ENCODE measurements around the gene PWWP2A. TPM values are rescaled to one million over a fixed set of nuclear protein-coding genes. Genes with fewer than 3 reads are reported as not detected.

The PWWP2A gene
- total and polyA plus RNA-seq, 2 of the 8 experiments (the other 6 are each of a cell fraction or from before 2014, with no cell fraction given), result 18.5 to 63.0 TPM

DNA sequence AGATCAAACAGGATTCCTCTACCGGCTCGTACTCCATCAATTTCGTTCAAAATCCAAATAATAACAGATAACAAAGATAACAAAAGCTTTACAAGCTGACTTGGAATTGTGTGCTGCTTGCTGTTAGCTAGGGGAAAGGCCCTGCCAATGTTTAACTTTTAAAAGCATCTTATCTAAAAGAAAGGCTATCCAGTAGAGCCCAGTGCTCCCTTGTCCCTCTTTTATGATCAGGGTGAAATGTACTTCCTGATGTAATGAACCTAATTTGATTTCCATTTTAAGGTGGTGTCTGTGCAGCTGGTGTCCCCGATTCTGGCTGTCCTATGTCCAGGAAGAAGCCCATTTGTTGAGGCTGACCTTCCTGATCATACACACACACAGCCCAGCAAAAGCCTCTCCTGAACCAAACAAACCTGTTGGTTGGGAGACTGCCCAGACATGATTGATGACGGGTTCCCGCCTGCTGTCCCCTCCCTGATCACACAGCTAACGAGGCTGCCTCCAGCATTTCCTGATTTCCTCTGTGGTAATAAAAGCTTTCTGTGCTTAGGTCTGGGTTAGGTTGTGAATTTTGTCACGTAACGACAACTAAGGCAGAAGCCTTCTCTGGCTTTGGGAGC lies 54.1 kb downstream of the PWWP2A start:
- POLR2A ChIA-PET (ENCODE audit: partially characterized antibody), result interaction anchor here (1.5 kb wide), 1 partner anchor 228 kb away, joined by 3 read pairs; no protein-coding TSS in a partner anchor
- no peak overlapping the region for H3K27ac ChIP-seq (ENCODE audit: low read depth, low read length)
- CTCF ChIA-PET (ENCODE audit: partially characterized antibody), result interaction anchor here (0.9 to 8.0 kb wide), 4 partner anchors 15 to 179 kb away, joined by 3 to 52 read pairs (median 4); no protein-coding TSS in a partner anchor
- TF ChIP-seq, protein P1, sequence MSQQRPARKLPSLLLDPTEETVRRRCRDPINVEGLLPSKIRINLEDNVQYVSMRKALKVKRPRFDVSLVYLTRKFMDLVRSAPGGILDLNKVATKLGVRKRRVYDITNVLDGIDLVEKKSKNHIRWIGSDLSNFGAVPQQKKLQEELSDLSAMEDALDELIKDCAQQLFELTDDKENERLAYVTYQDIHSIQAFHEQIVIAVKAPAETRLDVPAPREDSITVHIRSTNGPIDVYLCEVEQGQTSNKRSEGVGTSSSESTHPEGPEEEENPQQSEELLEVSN (IDR thresholded peaks at IDR 0.05), result no peak
- no peak for TF ChIP-seq HDAC6 (IDR thresholded peaks at IDR 0.05; ENCODE audit: low read depth, low read length)
- TF ChIP-seq YY1 (IDR thresholded peaks at IDR 0.05; ENCODE audit: low read depth, low read length), result no peak
- no peak for TF ChIP-seq SIN3A (conservative IDR thresholded peaks at IDR 0.05 in 1 of 2, IDR thresholded peaks at IDR 0.05 in 1 of 2; ENCODE audit: low read depth in 1 of 2, low read length in 2 of 2)
- no peak for TF ChIP-seq ASH2L (IDR thresholded peaks at IDR 0.05; ENCODE audit: low read length)
- TF ChIP-seq, protein P2, sequence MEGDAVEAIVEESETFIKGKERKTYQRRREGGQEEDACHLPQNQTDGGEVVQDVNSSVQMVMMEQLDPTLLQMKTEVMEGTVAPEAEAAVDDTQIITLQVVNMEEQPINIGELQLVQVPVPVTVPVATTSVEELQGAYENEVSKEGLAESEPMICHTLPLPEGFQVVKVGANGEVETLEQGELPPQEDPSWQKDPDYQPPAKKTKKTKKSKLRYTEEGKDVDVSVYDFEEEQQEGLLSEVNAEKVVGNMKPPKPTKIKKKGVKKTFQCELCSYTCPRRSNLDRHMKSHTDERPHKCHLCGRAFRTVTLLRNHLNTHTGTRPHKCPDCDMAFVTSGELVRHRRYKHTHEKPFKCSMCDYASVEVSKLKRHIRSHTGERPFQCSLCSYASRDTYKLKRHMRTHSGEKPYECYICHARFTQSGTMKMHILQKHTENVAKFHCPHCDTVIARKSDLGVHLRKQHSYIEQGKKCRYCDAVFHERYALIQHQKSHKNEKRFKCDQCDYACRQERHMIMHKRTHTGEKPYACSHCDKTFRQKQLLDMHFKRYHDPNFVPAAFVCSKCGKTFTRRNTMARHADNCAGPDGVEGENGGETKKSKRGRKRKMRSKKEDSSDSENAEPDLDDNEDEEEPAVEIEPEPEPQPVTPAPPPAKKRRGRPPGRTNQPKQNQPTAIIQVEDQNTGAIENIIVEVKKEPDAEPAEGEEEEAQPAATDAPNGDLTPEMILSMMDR (IDR thresholded peaks at IDR 0.05; ENCODE audit: control extremely low read depth in 1 of 3, insufficient read depth in 1 of 3, low read depth in 1 of 3, low read length in 3 of 3), result no peak
- no peak for TF ChIP-seq SP1 (IDR thresholded peaks at IDR 0.05; ENCODE audit: low read depth, low read length)
- no peak for TF ChIP-seq CREB1 (IDR thresholded peaks at IDR 0.05)
- no peak for TF ChIP-seq CBX5 (IDR thresholded peaks at IDR 0.05; ENCODE audit: low read depth, low read length)
- no peak for TF ChIP-seq KDM5A (IDR thresholded peaks at IDR 0.05; ENCODE audit: low read length)

More for the DNA sequence above, 54.1 kb downstream of the PWWP2A start:
- H4K8ac ChIP-seq (ENCODE audit: extremely low read depth, insufficient read depth, low read length), result no peak overlapping the region
- H3K4ac ChIP-seq (replicated peaks; ENCODE audit: insufficient read length, low read depth, low read length), result no peak overlapping the region
- H3K56ac ChIP-seq (replicated peaks; ENCODE audit: insufficient read length, low read depth, low read length), result no peak overlapping the region
- no peak overlapping the region; a peak in 1 of 7 replicates for H3K9ac ChIP-seq (replicated peaks in 1 of 4; ENCODE audit: extremely low read depth in 1 of 4, low read depth in 3 of 4, low read length in 3 of 4)
- no peak overlapping the region for H3K18ac ChIP-seq (ENCODE audit: extremely low read depth, low read length)
- no peak overlapping the region for H3K4me2 ChIP-seq (ENCODE audit: insufficient read depth in 1 of 2, low read depth in 2 of 2, low read length in 2 of 2)
- no peaks in the 10 kb centered on the region for H4K20me1 ChIP-seq (replicated peaks in 1 of 2; ENCODE audit: control insufficient read depth in 1 of 2, insufficient read depth in 2 of 2, low read length in 2 of 2)
- H3K14ac ChIP-seq (ENCODE audit: insufficient read length), result no peak overlapping the region
- no peak overlapping the region for H2BK120ac ChIP-seq (replicated peaks; ENCODE audit: low read depth, low read length)
- H3K23me2 ChIP-seq (ENCODE audit: low read depth, low read length), result no peaks in the 10 kb centered on the region
- H3K79me2 ChIP-seq (ENCODE audit: control insufficient read depth in 1 of 2, insufficient read depth in 2 of 2, low read length in 2 of 2), result no peaks in the 10 kb centered on the region
- no peaks in the 10 kb centered on the region for H3K27me3 ChIP-seq (replicated peaks in 1 of 4; ENCODE audit: control insufficient read depth in 3 of 4, extremely low read depth in 1 of 4, insufficient read depth in 3 of 4, low read length in 3 of 4)
- H2AFZ ChIP-seq (ENCODE audit: low read length), result no peak overlapping the region
- no peaks in the 10 kb centered on the region; the same call in 1 of the 2 replicates for H3K79me1 ChIP-seq (ENCODE audit: low read depth, low read length)
- H2BK20ac ChIP-seq (ENCODE audit: low read length), result no peak overlapping the region
- H3K36me3 ChIP-seq (ENCODE audit: control insufficient read depth in 2 of 4, insufficient read depth in 4 of 4, low read length in 3 of 4), result peaks cover 0 to 21% (median 4%) of the 10 kb centered on the region in 4 experiments; a peak in 3 of 8 replicates
- FAIRE-seq, result no peak
- no peak overlapping the region for H2BK12ac ChIP-seq (ENCODE audit: low read depth, low read length)
- no peak overlapping the region for H3K23ac ChIP-seq (ENCODE audit: insufficient read length)
- no peak overlapping the region for H2BK5ac ChIP-seq (ENCODE audit: low read depth, low read length)
- H3K4me1 ChIP-seq (replicated peaks in 1 of 4; ENCODE audit: control insufficient read depth in 3 of 4, insufficient read depth in 4 of 4, low read length in 3 of 4), result peaks cover 4 to 11% (median 5%) of the 10 kb centered on the region in 4 experiments; a peak in 5 of 7 replicates
- DNase-seq (ENCODE audit: low read depth in 1 of 2, low spot score in 2 of 2), result no peak
- H4K91ac ChIP-seq (replicated peaks; ENCODE audit: insufficient read length, low read length), result no peak overlapping the region
- whole genome bisulfite sequencing, 2 experiments (ENCODE audit: extremely low coverage in 1 of 2, insufficient coverage in 1 of 2, insufficient read length in 1 of 2, insufficient replicate concordance in 2 of 2, low coverage in 1 of 2, low lambda C conversion rate in 2 of 2, missing lambda C conversion rate in 1 of 2), result 88% methylated on average over 9 of the region's 9 CpGs; no CpG with 5 or more reads in 1 of the 2 experiments
- no peak overlapping the region for H4K5ac ChIP-seq (ENCODE audit: insufficient read length, low read depth, low read length)
- no peak overlapping the region for H2AK5ac ChIP-seq (ENCODE audit: low read depth, low read length)
- H2BK15ac ChIP-seq (ENCODE audit: low read length), result no peak overlapping the region
- H3K4me3 ChIP-seq (ENCODE audit: extremely low read depth in 1 of 4, insufficient read depth in 2 of 4, low read depth in 3 of 4, low read length in 4 of 4), result no peak overlapping the region
- H3K9me3 ChIP-seq (ENCODE audit: insufficient read depth in 2 of 2, low read depth in 1 of 2, low read length in 1 of 2), result no peaks in the 10 kb centered on the region
